ENCODE measurements around the gene POLQ. TPM values are rescaled to one million over a fixed set of nuclear protein-coding genes. Genes with fewer than 3 reads are reported as not detected.

Gene POLQ
- total RNA-seq, 1 experiment from 2014 or later = 12.3 TPM

DNA sequence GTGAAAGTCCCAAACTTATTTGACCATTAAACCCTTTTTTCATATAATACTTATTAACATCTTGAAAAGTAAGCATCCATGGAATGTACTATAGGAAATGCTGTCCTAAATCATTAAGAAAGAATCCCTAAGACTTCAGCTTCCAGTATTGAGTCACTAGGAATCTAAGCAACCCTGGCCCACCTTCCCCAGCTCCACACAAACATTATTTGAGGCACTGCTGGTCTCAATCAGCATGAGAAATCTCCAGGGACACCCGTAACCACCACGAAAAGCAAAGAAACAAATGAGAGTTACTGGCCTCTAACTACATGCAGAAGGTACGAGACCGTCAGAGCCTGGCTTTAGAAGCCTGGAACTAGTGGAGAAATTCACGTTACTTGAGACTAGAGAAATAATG, 68.2 kb downstream of the POLQ start:
- Histone ChIP-seq H3K79me2 (ENCODE audit: insufficient read depth, low read length) (0 out of 2 replicates have a peak, but pooled peaks cover 5% of the 10 kb centered on the region), H3K4me2 (ENCODE audit: low read length) (no peak overlapping the region), H3K27me3 (ENCODE audit: insufficient read depth, low read length) (no peaks in the 10 kb centered on the region), H4K20me1 (ENCODE audit: insufficient read depth) (no peaks in the 10 kb centered on the region), H3K27ac (ENCODE audit: low read depth, low read length) (no peak overlapping the region), H2AFZ (ENCODE audit: low read depth, low read length, poor library complexity, severe bottlenecking) (no peak overlapping the region), H3K9me2 (ENCODE audit: insufficient read depth) (no peaks in the 10 kb centered on the region), H3K4me1 (ENCODE audit: control insufficient read depth in 1 of 2, insufficient read depth in 2 of 2, low read length in 2 of 2) (no peaks in the 10 kb centered on the region; a peak in 1 of 4 replicates), H3K4me3 (replicated peaks in 1 of 2; ENCODE audit: low read depth in 1 of 2, low read length in 2 of 2) (no peak overlapping the region), H3K9ac (ENCODE audit: low read length) (no peak overlapping the region), H3K9me3 (ENCODE audit: control insufficient read depth in 1 of 2, insufficient read depth in 1 of 2, low read depth in 1 of 2, low read length in 2 of 2) (no peaks in the 10 kb centered on the region), H3K36me3 (ENCODE audit: control insufficient read depth in 1 of 2, insufficient read depth in 2 of 2, low read length in 2 of 2) (peaks cover 2 to 26% of the 10 kb centered on the region in 2 experiments; a peak in 3 of 4 replicates)
- no peak for ATAC-seq
- DNase-seq (ENCODE audit: low read depth, low spot score) = no peak
- POLR2A ChIA-PET = no interaction called here
- no peak for TF ChIP-seq EZH2phosphoT487 (IDR thresholded peaks at IDR 0.05; ENCODE audit: borderline replicate concordance)
- TF ChIP-seq, protein P1, sequence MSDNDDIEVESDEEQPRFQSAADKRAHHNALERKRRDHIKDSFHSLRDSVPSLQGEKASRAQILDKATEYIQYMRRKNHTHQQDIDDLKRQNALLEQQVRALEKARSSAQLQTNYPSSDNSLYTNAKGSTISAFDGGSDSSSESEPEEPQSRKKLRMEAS (IDR thresholded peaks at IDR 0.05) = no peak
- TF ChIP-seq CBX3 (IDR thresholded peaks at IDR 0.05; ENCODE audit: low read depth) = no peak
- TF ChIP-seq POLR2AphosphoS5 (IDR thresholded peaks at IDR 0.05; ENCODE audit: low read depth, low read length) = no peak
- no peak for TF ChIP-seq SIN3A (IDR thresholded peaks at IDR 0.05; ENCODE audit: low read depth)
- no peak for TF ChIP-seq ZNF274 (IDR thresholded peaks at IDR 0.05; ENCODE audit: low read depth, low read length)
- TF ChIP-seq RAD21 (IDR thresholded peaks at IDR 0.05; ENCODE audit: low read depth) = no peak
- no peak for TF ChIP-seq FOSL1 (IDR thresholded peaks at IDR 0.05; ENCODE audit: low read depth)
- no peak for TF ChIP-seq REST (IDR thresholded peaks at IDR 0.05; ENCODE audit: low read depth)
- TF ChIP-seq YY1 (IDR thresholded peaks at IDR 0.05; ENCODE audit: extremely low read depth, insufficient replicate concordance, low read depth, low read length) = no peak
- no TSS peak for BruUV-seq (replicated peaks)
- CTCF ChIA-PET = no interaction called here
- RAD21 ChIA-PET (ENCODE audit: low non-redundant PET in 1 of 2, low total read pairs in 2 of 2, uncharacterized antibody in 2 of 2, unreplicated experiment in 2 of 2) = no interaction called here
- intact Hi-C loops (cut with micrococcal nuclease) = no loop called here
